Measurements from ENCODE around the gene CNTN4.

The CNTN4 gene

DNA sequence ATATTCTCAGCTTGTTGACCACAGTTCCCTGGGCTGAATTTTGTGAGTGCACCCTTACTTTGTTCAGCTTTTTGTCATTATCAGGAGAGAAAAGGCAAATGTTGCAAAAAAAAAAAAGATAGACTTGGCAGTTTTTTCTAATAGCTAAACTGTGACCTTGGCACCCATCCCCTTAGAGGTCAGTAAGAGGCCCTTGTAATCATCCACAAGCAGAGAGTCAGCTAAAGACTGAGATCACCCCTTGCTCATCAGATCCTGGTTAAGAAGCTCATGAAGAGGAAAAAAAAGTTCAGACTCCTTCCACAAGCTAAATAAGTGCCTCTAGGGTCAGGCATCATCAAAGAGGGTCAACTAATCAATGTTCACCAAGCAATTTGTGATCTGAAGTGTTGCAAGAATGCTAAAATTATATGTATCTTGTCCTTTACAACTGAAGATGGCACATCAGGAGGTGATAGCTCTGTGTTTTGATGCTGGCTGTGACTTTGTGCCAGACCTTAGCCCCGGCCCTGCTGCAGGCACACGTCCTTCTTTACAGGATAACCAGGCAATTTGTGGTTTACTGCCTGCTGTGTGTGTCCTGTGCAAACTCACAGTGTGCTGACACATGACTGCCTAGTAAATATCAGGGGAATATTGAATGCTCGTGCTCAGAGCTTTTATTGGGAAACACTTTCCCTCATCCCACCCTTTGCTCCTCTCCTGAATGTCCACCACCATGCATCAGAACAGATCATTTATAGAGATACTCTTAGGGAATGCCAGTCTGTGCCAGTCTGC, 748.6 kb downstream of the CNTN4 start:
- H3K4me3 Mint-ChIP-seq = no peak overlapping the region
- H3K4me1 Mint-ChIP-seq (ENCODE audit: low read depth) = no peaks in the 10 kb centered on the region
- H3K36me3 Mint-ChIP-seq (ENCODE audit: low read depth) = no peaks in the 10 kb centered on the region
- H3K9me3 Mint-ChIP-seq = peaks cover 39% of the 10 kb centered on the region
- intact Hi-C loops (cut with micrococcal nuclease) = no loop called here
- H3K27ac Mint-ChIP-seq = no peak overlapping the region
- H3K27me3 Mint-ChIP-seq = no peaks in the 10 kb centered on the region

DNA sequence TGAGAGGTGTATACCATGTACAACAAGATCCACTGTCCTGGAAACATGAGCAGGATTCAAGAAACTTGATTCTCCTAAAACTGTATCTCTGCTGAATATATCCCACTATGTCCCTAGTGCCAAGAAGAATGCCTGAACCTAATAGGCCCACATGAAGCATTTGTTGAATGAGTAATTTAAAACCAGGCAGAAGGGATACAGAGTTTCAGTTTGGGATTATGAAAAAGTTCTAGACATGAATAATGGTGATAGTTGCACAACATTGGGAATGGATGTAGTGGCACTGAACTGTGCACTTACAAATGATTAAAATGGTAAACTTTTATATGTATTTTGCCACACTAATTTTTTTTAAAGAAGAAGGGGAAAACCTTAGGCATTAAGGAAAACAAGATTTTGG, 750.4 kb downstream of the CNTN4 start:
- intact Hi-C loops (cut with micrococcal nuclease) = no loop called here
- Mint-ChIP-seq H3K4me1 (ENCODE audit: low read depth) (no peaks in the 10 kb centered on the region), H3K27me3 (no peaks in the 10 kb centered on the region), H3K4me3 (no peak overlapping the region), H3K36me3 (ENCODE audit: low read depth) (no peaks in the 10 kb centered on the region), H3K27ac (no peak overlapping the region), H3K9me3 (peaks cover 29% of the 10 kb centered on the region)

DNA sequence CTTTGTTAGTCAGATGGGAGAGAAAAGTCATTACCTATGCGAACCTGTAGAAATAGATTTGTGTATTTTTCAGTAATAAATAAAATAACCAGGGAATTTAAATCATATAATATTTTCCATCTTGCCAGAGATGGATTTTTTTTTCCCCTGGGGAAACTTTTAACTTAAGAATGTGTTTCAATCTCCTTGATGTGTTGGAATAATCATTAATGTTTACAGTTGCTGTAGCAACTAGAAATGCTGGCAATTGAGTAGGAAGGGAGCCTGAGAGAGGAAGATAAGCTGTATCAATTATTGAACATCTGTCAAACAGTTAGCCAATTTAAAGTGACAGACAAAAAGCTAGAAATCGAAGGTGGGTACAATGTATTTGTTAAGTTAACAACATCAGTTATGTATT, 752.0 kb downstream of the CNTN4 start:
- H3K27me3 Mint-ChIP-seq = no peaks in the 10 kb centered on the region
- intact Hi-C loops (cut with micrococcal nuclease) = no loop called here

DNA sequence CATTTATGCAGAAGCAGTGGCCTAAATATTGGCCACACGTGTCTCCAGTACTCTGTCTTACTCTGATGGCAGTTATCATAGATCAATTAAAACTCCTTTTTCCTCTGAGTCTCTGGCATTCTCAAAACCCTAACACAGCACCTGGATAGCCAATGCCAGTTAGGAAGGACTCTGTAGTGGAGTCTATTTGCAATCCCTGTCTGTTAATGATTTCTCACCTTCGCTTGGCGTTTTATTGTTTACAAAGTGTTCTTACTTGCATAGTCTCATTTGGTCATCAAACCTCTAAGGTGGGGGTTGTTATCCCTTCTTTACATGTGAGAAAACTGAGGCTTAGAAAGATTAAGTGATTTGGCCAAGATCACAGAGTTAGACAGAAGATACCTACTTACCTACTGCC, 752.7 kb downstream of the CNTN4 start:
- H3K27me3 Mint-ChIP-seq = no peaks in the 10 kb centered on the region
- H3K36me3 Mint-ChIP-seq (ENCODE audit: low read depth) = no peaks in the 10 kb centered on the region
- no peak overlapping the region for H3K27ac Mint-ChIP-seq
- H3K4me1 Mint-ChIP-seq (ENCODE audit: low read depth) = no peaks in the 10 kb centered on the region
- intact Hi-C loops (cut with micrococcal nuclease) = no loop called here
- no peak overlapping the region for H3K4me3 Mint-ChIP-seq
- peaks cover 24% of the 10 kb centered on the region for H3K9me3 Mint-ChIP-seq

More for the DNA sequence above, 752.0 kb downstream of the CNTN4 start:
- Mint-ChIP-seq H3K36me3 (ENCODE audit: low read depth) (no peaks in the 10 kb centered on the region), H3K9me3 (peaks cover 24% of the 10 kb centered on the region), H3K4me1 (ENCODE audit: low read depth) (no peaks in the 10 kb centered on the region), H3K4me3 (no peak overlapping the region), H3K27ac (no peak overlapping the region)

DNA sequence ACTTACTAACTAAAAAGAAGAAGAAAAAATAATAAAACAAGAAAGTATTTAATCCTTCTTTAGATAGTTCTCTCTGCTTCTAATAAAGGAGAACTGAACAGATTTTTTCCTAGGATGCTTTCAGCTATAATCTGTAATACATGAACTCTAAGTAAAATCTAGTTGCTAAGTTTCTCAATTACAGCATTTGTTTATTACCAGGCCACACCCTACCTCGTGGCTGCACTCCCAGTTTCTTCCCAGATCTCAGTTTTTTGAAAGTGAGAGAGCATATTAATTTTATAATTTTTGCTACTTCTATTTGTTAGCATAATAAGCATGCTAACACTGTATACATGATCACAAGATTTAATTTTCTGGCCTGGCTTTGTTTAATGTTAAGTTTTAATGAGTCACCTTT, 753.2 kb downstream of the CNTN4 start:
- no peak overlapping the region for H3K27ac Mint-ChIP-seq
- H3K36me3 Mint-ChIP-seq (ENCODE audit: low read depth) = no peaks in the 10 kb centered on the region
- no peak overlapping the region for H3K4me3 Mint-ChIP-seq
- peaks cover 24% of the 10 kb centered on the region for H3K9me3 Mint-ChIP-seq
- intact Hi-C loops (cut with micrococcal nuclease) = no loop called here
- H3K27me3 Mint-ChIP-seq = no peaks in the 10 kb centered on the region
- H3K4me1 Mint-ChIP-seq (ENCODE audit: low read depth) = no peaks in the 10 kb centered on the region

DNA sequence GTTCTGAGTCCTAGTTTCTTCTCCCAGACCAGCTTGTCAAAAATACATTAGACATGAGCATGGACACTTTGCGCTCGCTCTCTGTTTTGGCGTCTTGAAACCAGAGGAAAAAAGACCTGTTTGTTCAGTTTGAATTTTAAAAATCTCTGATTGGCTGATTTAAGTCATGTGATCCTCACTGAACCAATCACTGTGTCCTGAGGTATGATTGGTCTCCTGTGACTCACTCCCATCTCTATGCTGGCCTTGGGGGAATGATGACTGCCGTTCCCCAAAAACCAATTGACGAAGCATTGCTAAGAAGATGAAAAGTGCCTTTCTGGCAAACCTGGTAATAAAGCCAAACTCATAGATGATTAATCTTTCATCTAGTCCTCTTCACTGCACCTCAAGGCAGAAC, 755.0 kb downstream of the CNTN4 start:
- H3K27me3 Mint-ChIP-seq = no peaks in the 10 kb centered on the region
- H3K4me1 Mint-ChIP-seq (ENCODE audit: low read depth) = no peaks in the 10 kb centered on the region
- peaks cover 15% of the 10 kb centered on the region for H3K9me3 Mint-ChIP-seq
- H3K27ac Mint-ChIP-seq = no peak overlapping the region
- intact Hi-C loops (cut with micrococcal nuclease) = no loop called here
- no peak overlapping the region for H3K4me3 Mint-ChIP-seq
- no peaks in the 10 kb centered on the region for H3K36me3 Mint-ChIP-seq (ENCODE audit: low read depth)

DNA sequence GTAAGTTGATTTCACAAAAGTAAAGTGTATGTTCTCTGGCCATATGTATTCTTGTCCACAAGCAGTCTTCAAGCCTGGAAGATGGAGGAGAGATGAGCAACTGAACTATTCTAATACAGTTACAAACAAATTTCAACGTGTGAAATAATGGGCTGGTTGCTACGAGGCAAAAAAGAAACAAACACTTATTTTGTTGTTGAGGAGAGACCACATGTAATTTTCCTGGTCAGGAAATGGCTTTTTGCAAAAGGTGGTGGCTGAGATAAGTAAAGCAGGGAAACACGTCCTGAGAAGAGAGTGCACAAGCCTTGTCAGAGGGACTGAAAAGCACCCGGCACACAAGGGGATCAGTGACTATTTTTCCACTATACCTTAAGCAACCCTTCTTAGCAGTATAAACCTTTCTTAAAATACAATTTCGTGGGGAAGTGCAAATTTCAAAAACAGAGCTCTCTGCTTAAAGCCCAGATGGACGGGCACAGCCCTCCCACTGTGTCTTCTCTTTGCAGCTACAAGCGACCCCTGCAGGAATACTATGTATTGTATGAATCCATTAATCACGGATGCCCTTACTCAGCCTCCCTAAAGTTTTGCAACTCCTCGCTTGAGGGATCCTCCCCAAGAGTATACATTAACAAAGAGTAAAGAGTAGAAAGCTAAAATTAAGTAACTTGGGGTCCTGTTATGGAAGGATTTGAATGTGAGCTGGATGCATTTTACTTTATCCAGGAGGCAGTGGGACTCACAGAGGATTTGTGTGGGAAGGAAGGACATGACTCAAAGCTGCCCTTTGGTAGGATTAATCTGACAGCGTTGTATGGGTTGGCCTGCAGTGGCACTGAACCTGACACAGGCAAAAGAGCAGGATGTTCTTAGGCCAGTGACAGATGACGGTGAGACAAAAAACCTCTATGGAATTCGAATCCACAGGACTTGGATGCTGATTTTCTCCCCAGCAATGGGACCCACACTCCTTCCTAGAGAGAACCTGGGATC, 757.8 kb downstream of the CNTN4 start:
- Mint-ChIP-seq H3K4me1 (ENCODE audit: low read depth) (no peaks in the 10 kb centered on the region), H3K36me3 (ENCODE audit: low read depth) (no peaks in the 10 kb centered on the region), H3K4me3 (no peak overlapping the region), H3K27ac (no peak overlapping the region), H3K9me3 (peaks cover 19% of the 10 kb centered on the region), H3K27me3 (no peaks in the 10 kb centered on the region)
- intact Hi-C loops (cut with micrococcal nuclease) = no loop called here

DNA sequence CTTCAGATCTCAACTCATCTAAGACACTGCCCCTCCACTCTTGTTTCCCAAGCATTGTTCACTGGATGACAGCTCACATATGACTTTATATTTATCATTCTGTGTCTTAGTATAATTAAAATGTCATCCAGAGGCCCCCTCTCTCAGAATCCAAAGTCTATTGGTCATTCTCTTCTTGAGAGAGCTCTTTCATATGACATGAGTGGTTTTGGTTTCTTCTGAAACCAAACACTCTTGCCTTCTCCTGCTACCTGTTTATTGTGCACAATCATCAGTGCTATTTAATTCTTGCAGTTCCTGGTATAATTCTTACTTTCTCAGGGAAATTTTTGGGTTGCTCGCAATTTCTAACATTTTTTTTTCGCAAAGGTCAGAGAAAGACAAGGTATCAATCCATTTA, 762.0 kb downstream of the CNTN4 start:
- Mint-ChIP-seq H3K9me3 (peaks cover 8% of the 10 kb centered on the region), H3K27ac (no peak overlapping the region), H3K27me3 (no peaks in the 10 kb centered on the region), H3K36me3 (ENCODE audit: low read depth) (no peaks in the 10 kb centered on the region), H3K4me1 (ENCODE audit: low read depth) (no peaks in the 10 kb centered on the region), H3K4me3 (no peak overlapping the region)
- intact Hi-C loops (cut with micrococcal nuclease) = no loop called here

DNA sequence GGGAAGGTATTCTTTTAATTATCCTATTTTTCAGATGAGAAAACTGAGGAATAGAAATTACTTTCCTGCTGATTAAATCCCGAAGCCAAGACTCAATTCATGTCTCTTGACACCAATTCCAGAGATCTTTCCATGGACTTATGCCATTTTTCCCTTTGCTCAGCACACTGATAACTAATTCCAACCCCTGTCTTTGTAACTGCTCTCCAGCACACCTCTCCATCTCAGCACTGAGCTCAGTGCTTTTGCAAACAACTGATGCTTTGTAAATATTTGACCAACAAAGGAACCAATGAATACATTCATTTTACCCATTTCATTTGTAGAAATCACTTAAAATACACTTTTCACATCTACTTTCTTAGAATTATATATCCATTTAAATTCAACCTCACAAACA, 762.5 kb downstream of the CNTN4 start:
- no peak overlapping the region for H3K4me3 Mint-ChIP-seq
- H3K9me3 Mint-ChIP-seq = peaks cover 8% of the 10 kb centered on the region
- H3K27ac Mint-ChIP-seq = no peak overlapping the region
- no peaks in the 10 kb centered on the region for H3K27me3 Mint-ChIP-seq
- intact Hi-C loops (cut with micrococcal nuclease) = no loop called here
- no peaks in the 10 kb centered on the region for H3K4me1 Mint-ChIP-seq (ENCODE audit: low read depth)
- no peaks in the 10 kb centered on the region for H3K36me3 Mint-ChIP-seq (ENCODE audit: low read depth)

DNA sequence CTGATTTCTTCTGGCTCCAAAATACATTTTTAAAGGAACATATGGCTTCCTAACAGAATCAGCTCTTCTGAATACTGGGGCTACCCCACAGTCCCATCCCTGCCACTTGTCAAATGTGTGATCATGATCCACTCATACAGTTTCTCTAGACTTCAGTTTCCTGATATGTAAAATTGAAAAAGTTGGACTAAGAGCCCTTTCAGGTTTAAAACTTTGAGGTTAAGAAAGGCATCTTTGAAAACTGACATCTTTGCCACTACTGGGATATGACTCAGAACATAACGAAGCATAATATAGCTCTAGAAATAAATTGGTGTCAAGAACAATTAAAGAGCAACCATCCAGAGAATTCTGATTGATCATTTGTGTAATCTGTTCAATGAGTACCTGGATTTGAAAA, 763.3 kb downstream of the CNTN4 start:
- Mint-ChIP-seq H3K27me3 (no peaks in the 10 kb centered on the region), H3K4me1 (ENCODE audit: low read depth) (no peaks in the 10 kb centered on the region), H3K27ac (no peak overlapping the region), H3K4me3 (no peak overlapping the region), H3K36me3 (ENCODE audit: low read depth) (no peaks in the 10 kb centered on the region), H3K9me3 (peaks cover 8% of the 10 kb centered on the region)
- intact Hi-C loops (cut with micrococcal nuclease) = no loop called here

DNA sequence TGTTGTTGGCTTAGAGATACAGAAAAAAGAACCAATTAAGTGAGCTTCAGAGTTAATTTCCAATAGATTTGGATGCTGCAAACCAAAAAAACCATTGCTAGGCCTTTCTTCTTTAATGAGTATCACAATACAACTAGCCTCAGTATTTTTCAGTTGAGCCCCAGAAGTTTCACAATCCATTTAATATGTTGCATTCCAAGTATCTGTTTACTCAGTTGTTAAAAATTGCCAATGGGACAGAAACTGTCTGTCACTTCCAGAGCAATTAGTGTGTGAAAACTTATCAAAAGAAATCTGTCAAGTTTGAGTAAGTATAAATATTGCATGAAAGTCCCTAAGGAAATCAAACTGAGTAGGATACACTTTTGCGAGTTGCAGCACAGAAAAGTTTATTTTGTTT, 763.7 kb downstream of the CNTN4 start:
- intact Hi-C loops (cut with micrococcal nuclease) = no loop called here
- no peaks in the 10 kb centered on the region for H3K36me3 Mint-ChIP-seq (ENCODE audit: low read depth)

DNA sequence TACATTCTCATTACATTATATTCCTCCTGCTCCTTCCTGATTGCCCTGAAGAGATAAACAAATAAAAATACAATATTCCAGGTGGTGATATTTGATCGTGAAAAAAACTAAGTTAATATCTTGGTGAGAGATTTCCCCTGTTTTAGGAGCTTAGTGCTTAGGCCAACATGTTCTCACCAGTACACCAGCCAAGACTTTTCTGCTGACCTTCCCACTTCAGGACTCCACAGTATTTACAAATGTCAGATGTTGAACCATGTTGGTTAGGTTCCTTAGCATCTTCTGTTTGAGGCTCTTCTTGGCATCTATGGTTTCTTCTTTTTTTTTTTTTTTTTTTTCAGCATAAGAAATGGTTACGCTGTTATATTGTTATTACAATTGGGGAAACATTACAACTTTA, 764.5 kb downstream of the CNTN4 start:
- peaks cover 8% of the 10 kb centered on the region for H3K9me3 Mint-ChIP-seq
- H3K4me3 Mint-ChIP-seq = no peak overlapping the region
- no peak overlapping the region for H3K27ac Mint-ChIP-seq
- no peaks in the 10 kb centered on the region for H3K27me3 Mint-ChIP-seq
- no peaks in the 10 kb centered on the region for H3K4me1 Mint-ChIP-seq (ENCODE audit: low read depth)
- intact Hi-C loops (cut with micrococcal nuclease) = no loop called here
- H3K36me3 Mint-ChIP-seq (ENCODE audit: low read depth) = no peaks in the 10 kb centered on the region

More for the DNA sequence above, 763.7 kb downstream of the CNTN4 start:
- H3K9me3 Mint-ChIP-seq = peaks cover 8% of the 10 kb centered on the region
- H3K4me1 Mint-ChIP-seq (ENCODE audit: low read depth) = no peaks in the 10 kb centered on the region
- no peaks in the 10 kb centered on the region for H3K27me3 Mint-ChIP-seq
- H3K4me3 Mint-ChIP-seq = no peak overlapping the region
- no peak overlapping the region for H3K27ac Mint-ChIP-seq

DNA sequence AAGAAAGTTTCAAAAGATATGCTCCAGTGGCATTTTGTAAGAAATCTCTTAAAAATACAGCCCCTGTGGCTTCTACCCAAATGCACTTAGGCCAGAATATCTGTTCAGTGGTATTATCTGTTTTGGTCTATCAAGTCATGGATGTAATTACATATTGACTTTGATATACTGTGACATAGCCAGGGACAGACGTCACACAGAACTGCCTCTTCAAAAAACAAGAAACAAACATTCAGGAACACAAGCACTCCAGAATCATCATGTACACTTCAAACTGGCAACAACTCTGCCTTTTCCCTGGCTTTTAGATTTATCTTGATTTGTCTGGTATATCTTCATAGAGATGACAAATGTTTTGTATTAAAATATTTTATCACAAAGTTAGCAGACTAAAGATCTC, 771.2 kb downstream of the CNTN4 start:
- no peak overlapping the region for H3K27ac Mint-ChIP-seq
- H3K4me3 Mint-ChIP-seq = no peak overlapping the region
- H3K4me1 Mint-ChIP-seq (ENCODE audit: low read depth) = no peaks in the 10 kb centered on the region
- intact Hi-C loops (cut with micrococcal nuclease) = no loop called here
- H3K27me3 Mint-ChIP-seq = no peaks in the 10 kb centered on the region
- peaks cover 11% of the 10 kb centered on the region for H3K9me3 Mint-ChIP-seq
- H3K36me3 Mint-ChIP-seq (ENCODE audit: low read depth) = no peaks in the 10 kb centered on the region

DNA sequence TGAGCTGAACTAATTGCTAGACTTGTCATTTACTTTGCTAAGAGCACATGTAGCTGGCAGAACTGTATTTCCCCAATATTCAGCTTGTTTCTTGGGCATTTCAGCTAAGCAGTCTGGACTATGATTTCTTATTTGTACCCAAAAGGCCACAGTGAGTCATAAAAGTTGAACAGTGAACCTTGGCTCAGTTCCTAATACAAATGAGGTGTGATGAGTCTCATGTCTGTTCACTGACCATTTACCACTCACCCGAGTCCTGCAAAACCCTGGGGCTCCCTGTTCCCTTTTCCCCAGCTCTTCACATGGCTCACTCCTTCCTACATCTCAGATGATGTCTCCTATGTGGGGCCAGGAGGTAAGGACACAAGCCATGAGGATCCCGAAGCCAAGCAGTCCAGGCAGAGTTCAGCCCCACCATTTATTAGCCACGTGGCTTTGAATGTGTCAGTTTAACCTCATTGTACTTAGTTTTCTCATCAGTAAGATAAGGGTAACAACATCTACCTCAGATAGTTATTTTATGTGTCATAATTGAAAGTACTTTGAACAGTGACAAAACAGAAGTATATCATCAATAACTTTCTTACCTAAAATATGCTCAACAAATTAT, 772.2 kb downstream of the CNTN4 start:
- peaks cover 11% of the 10 kb centered on the region for H3K9me3 Mint-ChIP-seq
- no peak overlapping the region for H3K27ac Mint-ChIP-seq
- no peaks in the 10 kb centered on the region for H3K36me3 Mint-ChIP-seq (ENCODE audit: low read depth)
- H3K4me1 Mint-ChIP-seq (ENCODE audit: low read depth) = no peaks in the 10 kb centered on the region
- intact Hi-C loops (cut with micrococcal nuclease) = no loop called here
- H3K4me3 Mint-ChIP-seq = no peak overlapping the region
- H3K27me3 Mint-ChIP-seq = no peaks in the 10 kb centered on the region

All from dendritic cell treated with granulocyte-macrophage colony-stimulating factor and Interleukin-4, amounts not matched to agents 40 ng/mL and 50 ng/mL, for 4 days (primary cell).